Suprapubic skin (tissue), 4 donors: Measurements from ENCODE around the gene C1QTNF5. TPM values are rescaled to one million over a fixed set of nuclear protein-coding genes. Genes with fewer than 3 reads are reported as not detected.

Source experiments
- DNase-seq, 2 donors: peaks; one replicate each; pipeline ENCODE4 v3.0.0-alpha.2; 2019; ENCODE audit warnings: low spot score in 2 of 2
- H3K27ac ChIP-seq: fragments of 200-600 bp; sonication (generic); one replicate; pipeline ENCODE4 v1.5.1; 2019
- H3K27me3 ChIP-seq: fragments of 200-600 bp; sonication (generic); one replicate; pipeline ENCODE4 v1.5.1; 2019
- H3K36me3 ChIP-seq: fragments of 200-600 bp; sonication (generic); one replicate; pipeline ENCODE4 v1.5.1; 2019
- H3K4me1 ChIP-seq: fragments of 200-600 bp; sonication (generic); one replicate; pipeline ENCODE4 v1.5.1; 2019
- H3K4me3 ChIP-seq: fragments of 200-600 bp; sonication (generic); one replicate; pipeline ENCODE4 v1.5.1; 2019; ENCODE audit warnings: mild to moderate bottlenecking
- H3K9me3 ChIP-seq: fragments of 200-600 bp; sonication (generic); one replicate; pipeline ENCODE4 v1.5.1; 2019
- EP300 ChIP-seq: sonication (generic); formaldehyde crosslinking; IDR thresholded peaks from one replicate; pipeline ENCODE4 v1.6.1; 2017; ENCODE audit warnings: antibody characterized with exemption
- POLR2A ChIP-seq, 2 donors: fragments of 450-650 bp; IDR thresholded peaks; one replicate each; pipeline ENCODE4 v1.6.1; 2017; ENCODE audit warnings: antibody characterized with exemption in 2 of 2, mild to moderate bottlenecking in 2 of 2, moderate library complexity in 2 of 2
- POLR2AphosphoS5 ChIP-seq, 3 donors: sonication (generic); formaldehyde crosslinking; IDR thresholded peaks; one replicate each; pipeline ENCODE4 v1.6.1; 2017; ENCODE audit warnings: antibody characterized with exemption in 3 of 3
- WGBS: methylation state at CpG from one replicate; pipeline ENCODE4 v1.1.5; 2018; 5-methylcytosine and 5-hydroxymethylcytosine counted together
- total RNA-seq, 4 donors: library from RNA; depleted of rRNA; stranded (reverse); fragments of >200 nt; gene quantifications; one replicate each; pipeline ENCODE4 v1.1.0, GENCODE V29; 2016
- TF ChIP-seq, protein P1 (sequence below), 2 donors: fragments of 200-600 bp in 1 of 2; fragments of 450-650 bp in 1 of 2; sonication (generic) in 1 of 2; IDR thresholded peaks; one replicate each; pipeline ENCODE4 v1.5.1; 2016 to 2019; ENCODE audit warnings: antibody characterized with exemption in 2 of 2, mild to moderate bottlenecking in 1 of 2, moderate library complexity in 1 of 2

C1QTNF5 gene
- total RNA-seq, 4 donors from 2014 or later: 3.7 to 9.8 (median 4.9) TPM

DNA sequence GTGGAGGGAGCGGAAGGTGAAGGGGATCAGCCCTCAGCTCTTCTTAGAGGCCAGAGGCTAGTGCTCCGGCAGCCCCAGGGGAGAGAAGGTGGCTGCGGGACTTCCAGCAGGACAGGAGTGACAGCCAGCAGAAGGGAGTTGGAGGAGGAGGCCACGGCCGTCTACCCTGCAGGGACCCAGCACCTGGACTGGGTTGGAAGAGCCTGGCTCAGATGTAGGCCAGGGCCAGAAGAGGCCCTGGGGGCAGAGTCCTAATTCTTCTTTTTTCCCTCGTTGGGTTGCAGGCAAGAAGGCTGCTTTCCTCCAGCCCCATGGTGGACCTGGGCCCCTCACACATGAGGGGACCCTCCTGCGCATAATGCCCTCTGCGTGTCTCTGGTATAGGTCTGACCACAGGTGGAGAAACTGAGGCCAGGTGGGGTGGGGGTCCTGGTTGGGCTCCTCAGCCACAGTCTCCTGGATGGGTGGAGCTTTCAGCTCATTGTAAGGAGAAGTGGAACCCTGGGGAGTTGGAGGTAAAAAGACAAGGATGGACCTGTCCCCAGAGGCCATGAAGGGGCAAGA, 21.5 kb downstream of the C1QTNF5 start:
- H3K27me3 ChIP-seq: peaks cover 37% of the 10 kb centered on the region
- peak in 1 of 2 donors; percentile 58 for DNase-seq
- H3K27ac ChIP-seq: peak overlapping the region; percentile 82
- H3K36me3 ChIP-seq: no peaks in the 10 kb centered on the region
- TF ChIP-seq EP300 (no peak), POLR2AphosphoS5 (IDR thresholded peaks at IDR 0.05) (no peak), POLR2A (IDR thresholded peaks at IDR 0.05) (no peak)
- TF ChIP-seq, protein P1, sequence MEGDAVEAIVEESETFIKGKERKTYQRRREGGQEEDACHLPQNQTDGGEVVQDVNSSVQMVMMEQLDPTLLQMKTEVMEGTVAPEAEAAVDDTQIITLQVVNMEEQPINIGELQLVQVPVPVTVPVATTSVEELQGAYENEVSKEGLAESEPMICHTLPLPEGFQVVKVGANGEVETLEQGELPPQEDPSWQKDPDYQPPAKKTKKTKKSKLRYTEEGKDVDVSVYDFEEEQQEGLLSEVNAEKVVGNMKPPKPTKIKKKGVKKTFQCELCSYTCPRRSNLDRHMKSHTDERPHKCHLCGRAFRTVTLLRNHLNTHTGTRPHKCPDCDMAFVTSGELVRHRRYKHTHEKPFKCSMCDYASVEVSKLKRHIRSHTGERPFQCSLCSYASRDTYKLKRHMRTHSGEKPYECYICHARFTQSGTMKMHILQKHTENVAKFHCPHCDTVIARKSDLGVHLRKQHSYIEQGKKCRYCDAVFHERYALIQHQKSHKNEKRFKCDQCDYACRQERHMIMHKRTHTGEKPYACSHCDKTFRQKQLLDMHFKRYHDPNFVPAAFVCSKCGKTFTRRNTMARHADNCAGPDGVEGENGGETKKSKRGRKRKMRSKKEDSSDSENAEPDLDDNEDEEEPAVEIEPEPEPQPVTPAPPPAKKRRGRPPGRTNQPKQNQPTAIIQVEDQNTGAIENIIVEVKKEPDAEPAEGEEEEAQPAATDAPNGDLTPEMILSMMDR (IDR thresholded peaks at IDR 0.05): no peak
- WGBS: 87% methylated on average over 8 of the region's 8 CpGs
- peaks cover 69% of the 10 kb centered on the region for H3K4me1 ChIP-seq
- no peaks in the 10 kb centered on the region for H3K9me3 ChIP-seq
- peak overlapping the region; percentile 13 for H3K4me3 ChIP-seq

- no peaks in the 10 kb centered on the region for H3K36me3 ChIP-seq
- 66% methylated on average over 18 of the region's 22 CpGs for WGBS
- H3K27me3 ChIP-seq: peaks cover 37% of the 10 kb centered on the region
- no peak for TF ChIP-seq POLR2A (IDR thresholded peaks at IDR 0.05)
- TF ChIP-seq POLR2AphosphoS5 (IDR thresholded peaks at IDR 0.05): no peak
- TF ChIP-seq EP300: no peak
- TF ChIP-seq, protein P1 (IDR thresholded peaks at IDR 0.05): no peak
- peaks cover 69% of the 10 kb centered on the region for H3K4me1 ChIP-seq
- H3K9me3 ChIP-seq: no peaks in the 10 kb centered on the region
- peak overlapping the region; percentile 53 for H3K4me3 ChIP-seq
- DNase-seq: peak; percentile 63 to 67
- peak overlapping the region; percentile 82 for H3K27ac ChIP-seq
Measured at GRCh38 chr11:119318240-119319135, 22.2 kb downstream of the C1QTNF5 start.

GRCh38 chr11:119317592-119318239, 23.0 kb downstream of the C1QTNF5 start:
- H3K27me3 ChIP-seq: peaks cover 37% of the 10 kb centered on the region
- DNase-seq: peak in 1 of 2 donors; percentile 31
- no peaks in the 10 kb centered on the region for H3K36me3 ChIP-seq
- TF ChIP-seq POLR2A (IDR thresholded peaks at IDR 0.05) (no peak), EP300 (no peak), POLR2AphosphoS5 (IDR thresholded peaks at IDR 0.05) (no peak)
- TF ChIP-seq, protein P1 (IDR thresholded peaks at IDR 0.05): no peak
- peak overlapping the region; percentile 53 for H3K4me3 ChIP-seq
- 80% methylated on average over 6 of the region's 14 CpGs for WGBS
- peak overlapping the region; percentile 82 for H3K27ac ChIP-seq
- peaks cover 69% of the 10 kb centered on the region for H3K4me1 ChIP-seq
- H3K9me3 ChIP-seq: no peaks in the 10 kb centered on the region

DNA sequence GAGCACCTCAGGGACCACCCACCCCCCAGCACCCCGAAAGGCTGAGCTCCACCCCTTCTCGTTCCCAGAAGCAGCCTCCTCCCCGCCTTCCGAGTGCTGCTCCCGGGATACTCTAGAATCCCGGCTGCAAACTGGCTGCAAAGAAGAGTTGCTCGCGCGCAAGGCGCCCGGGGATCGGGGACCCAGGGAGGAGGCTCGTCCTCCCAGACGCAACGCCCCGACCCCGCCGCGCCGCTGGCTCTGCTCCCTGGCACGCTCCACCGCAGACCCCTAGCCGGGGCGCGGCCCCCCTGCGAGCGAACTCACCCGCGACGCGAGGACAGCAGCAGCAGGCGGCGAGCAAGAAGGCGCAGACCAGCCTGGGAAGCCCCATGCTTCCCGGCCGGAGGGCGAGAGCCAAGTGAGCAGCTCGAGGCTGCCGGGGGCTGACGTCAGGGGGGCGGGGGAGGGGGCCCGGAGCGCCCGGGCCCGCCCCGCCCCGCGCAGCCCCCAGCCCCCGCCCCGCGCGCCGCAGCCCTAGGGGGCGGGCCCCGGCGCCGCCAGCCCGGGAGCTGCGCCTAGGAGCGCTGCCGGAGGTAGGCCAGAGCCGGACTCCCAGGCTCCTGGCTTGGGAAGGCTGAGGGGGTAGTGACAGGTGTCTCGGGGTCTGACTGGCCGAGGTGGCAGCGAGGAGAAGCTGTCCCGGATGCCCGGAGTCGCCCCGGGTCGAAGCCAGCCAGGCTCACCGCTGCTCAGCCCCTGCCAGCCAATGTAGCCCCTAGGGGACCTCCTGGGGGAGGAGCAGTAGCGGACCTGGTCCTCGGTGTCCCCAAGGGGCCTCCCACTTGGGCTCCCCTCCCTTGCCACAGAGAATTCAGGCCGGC, 23.7 kb downstream of the C1QTNF5 start, which contains the start of gene MCAM:
MCAM (minus strand) TSS at position 402 of the 863 bp plus-strand sequence; CDS start at position 373, 29 bp downstream.
- 0% methylated on average over 1 of the region's 74 CpGs for WGBS
- H3K27me3 ChIP-seq: peaks cover 37% of the 10 kb centered on the region
- peaks cover 65% of the 10 kb centered on the region for H3K4me1 ChIP-seq
- peak within 1 kb of the TSS; percentile 53 for H3K4me3 ChIP-seq
- peak within 1 kb of the TSS; percentile 82 for H3K27ac ChIP-seq
- DNase-seq: peak; percentile 66 to 78
- H3K9me3 ChIP-seq: no peaks in the 10 kb centered on the region
- TF ChIP-seq, protein P1 (IDR thresholded peaks at IDR 0.05): no peak
- TF ChIP-seq POLR2A (IDR thresholded peaks at IDR 0.05): no peak
- no peak for TF ChIP-seq EP300
- no peak for TF ChIP-seq POLR2AphosphoS5 (IDR thresholded peaks at IDR 0.05)
- no peaks in the 10 kb centered on the region for H3K36me3 ChIP-seq
